NB4 (cell line): Measurements from ENCODE around the gene MEGF6.

Source experiments
- MYC ChIP-seq: IDR thresholded peaks from 2 replicates; pipeline ENCODE4 v1.6.1; 2011; ENCODE audit warnings: low read depth, low read length
- POLR2A ChIP-seq: IDR thresholded peaks from 2 replicates; pipeline ENCODE4 v1.6.1; 2011; ENCODE audit warnings: mild to moderate bottlenecking; ENCODE audit not compliant: insufficient read length; ENCODE audit errors: extremely low read depth
- TF ChIP-seq, protein P1 (sequence below): IDR thresholded peaks from one replicate; pipeline ENCODE4 v1.5.1; 2012; ENCODE audit warnings: low read depth, low read length
- TF ChIP-seq, protein P2 (sequence below): IDR thresholded peaks from 2 replicates; pipeline ENCODE4 v1.6.1; 2011; ENCODE audit warnings: low read depth, low read length

- TF ChIP-seq, protein P1, sequence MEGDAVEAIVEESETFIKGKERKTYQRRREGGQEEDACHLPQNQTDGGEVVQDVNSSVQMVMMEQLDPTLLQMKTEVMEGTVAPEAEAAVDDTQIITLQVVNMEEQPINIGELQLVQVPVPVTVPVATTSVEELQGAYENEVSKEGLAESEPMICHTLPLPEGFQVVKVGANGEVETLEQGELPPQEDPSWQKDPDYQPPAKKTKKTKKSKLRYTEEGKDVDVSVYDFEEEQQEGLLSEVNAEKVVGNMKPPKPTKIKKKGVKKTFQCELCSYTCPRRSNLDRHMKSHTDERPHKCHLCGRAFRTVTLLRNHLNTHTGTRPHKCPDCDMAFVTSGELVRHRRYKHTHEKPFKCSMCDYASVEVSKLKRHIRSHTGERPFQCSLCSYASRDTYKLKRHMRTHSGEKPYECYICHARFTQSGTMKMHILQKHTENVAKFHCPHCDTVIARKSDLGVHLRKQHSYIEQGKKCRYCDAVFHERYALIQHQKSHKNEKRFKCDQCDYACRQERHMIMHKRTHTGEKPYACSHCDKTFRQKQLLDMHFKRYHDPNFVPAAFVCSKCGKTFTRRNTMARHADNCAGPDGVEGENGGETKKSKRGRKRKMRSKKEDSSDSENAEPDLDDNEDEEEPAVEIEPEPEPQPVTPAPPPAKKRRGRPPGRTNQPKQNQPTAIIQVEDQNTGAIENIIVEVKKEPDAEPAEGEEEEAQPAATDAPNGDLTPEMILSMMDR = no peak
- TF ChIP-seq POLR2A (no peak), MYC (no peak)
- TF ChIP-seq, protein P2, sequence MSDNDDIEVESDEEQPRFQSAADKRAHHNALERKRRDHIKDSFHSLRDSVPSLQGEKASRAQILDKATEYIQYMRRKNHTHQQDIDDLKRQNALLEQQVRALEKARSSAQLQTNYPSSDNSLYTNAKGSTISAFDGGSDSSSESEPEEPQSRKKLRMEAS = no peak
Measured at GRCh38 chr1:3611170-3612019, at the start of gene MEGF6.
